Fibroblast of the aortic adventitia (primary cell): ENCODE data around the gene OR2AT4. TPM values are rescaled to one million over a fixed set of nuclear protein-coding genes. Genes with fewer than 3 reads are reported as not detected.
A peak's percentile ranks its signal among the peaks of the same experiment; 100 is the strongest.

Experiments
- DNase-seq: peaks from one replicate; pipeline ENCODE4 v3.0.0-alpha.2; 2010; ENCODE audit warnings: low read depth
- H3K4me3 ChIP-seq: 2 replicates; pipeline ENCODE4 v1.5.1; 2011; ENCODE audit warnings: low read depth, mild to moderate bottlenecking, control low read depth, low read length, moderate library complexity
- total RNA-seq: library from RNA; depleted of rRNA; stranded (reverse); fragments of >200 nt; gene quantifications from 2 replicates; pipeline ENCODE4 v1.2.3, GENCODE V29; 2012; ENCODE audit warnings: low replicate concordance
- TF ChIP-seq, protein P1 (sequence below): IDR thresholded peaks from 2 replicates; pipeline ENCODE4 v1.5.1; 2011; ENCODE audit warnings: mild to moderate bottlenecking, low read length, control low read depth, inconsistent platforms; ENCODE audit not compliant: insufficient read depth

Gene OR2AT4
- total RNA-seq: under 0.01 TPM in 1 of 2 replicates, not detected in the other

DNA sequence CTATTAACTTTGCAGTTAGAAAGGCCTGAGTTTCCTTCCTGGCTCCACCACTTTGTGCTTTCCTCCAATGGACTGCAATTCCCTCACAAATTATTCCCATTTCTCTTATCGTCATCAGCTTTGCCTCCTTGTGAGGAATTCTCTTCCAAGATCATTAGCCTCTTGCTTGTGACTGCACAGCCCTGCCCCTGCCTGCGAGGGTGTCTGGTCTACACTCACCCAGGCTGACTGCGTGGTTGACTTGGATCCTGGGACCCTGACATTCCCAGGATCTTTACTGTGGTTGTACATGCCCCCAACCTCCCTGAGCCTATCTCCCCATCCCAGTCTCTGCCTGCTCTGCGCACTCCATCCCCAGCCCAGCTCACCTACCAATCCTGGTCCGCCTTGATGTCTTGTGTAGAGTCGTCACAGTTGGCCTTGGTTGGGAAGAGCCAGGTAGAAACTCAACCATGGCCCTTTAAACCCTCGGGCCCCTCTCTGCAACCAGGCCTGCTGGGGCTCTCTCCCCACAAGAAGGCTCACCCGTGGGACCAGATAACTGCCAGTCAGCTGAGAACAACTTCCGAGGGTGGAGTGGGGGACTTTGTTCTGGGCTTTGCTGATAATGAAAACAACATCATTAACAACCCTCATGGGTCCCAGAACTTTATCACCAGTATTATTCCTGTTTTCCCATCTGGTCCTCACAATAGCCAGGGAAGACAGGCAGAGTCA, at the start of gene OR2AT4:
Gene OR2AT4, minus strand, starts transcription at position 421 of the 717 bp plus-strand sequence.
- H3K4me3 ChIP-seq: no peak within 1 kb of the TSS
- no peak for DNase-seq
- TF ChIP-seq, protein P1, sequence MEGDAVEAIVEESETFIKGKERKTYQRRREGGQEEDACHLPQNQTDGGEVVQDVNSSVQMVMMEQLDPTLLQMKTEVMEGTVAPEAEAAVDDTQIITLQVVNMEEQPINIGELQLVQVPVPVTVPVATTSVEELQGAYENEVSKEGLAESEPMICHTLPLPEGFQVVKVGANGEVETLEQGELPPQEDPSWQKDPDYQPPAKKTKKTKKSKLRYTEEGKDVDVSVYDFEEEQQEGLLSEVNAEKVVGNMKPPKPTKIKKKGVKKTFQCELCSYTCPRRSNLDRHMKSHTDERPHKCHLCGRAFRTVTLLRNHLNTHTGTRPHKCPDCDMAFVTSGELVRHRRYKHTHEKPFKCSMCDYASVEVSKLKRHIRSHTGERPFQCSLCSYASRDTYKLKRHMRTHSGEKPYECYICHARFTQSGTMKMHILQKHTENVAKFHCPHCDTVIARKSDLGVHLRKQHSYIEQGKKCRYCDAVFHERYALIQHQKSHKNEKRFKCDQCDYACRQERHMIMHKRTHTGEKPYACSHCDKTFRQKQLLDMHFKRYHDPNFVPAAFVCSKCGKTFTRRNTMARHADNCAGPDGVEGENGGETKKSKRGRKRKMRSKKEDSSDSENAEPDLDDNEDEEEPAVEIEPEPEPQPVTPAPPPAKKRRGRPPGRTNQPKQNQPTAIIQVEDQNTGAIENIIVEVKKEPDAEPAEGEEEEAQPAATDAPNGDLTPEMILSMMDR: no peak

DNA sequence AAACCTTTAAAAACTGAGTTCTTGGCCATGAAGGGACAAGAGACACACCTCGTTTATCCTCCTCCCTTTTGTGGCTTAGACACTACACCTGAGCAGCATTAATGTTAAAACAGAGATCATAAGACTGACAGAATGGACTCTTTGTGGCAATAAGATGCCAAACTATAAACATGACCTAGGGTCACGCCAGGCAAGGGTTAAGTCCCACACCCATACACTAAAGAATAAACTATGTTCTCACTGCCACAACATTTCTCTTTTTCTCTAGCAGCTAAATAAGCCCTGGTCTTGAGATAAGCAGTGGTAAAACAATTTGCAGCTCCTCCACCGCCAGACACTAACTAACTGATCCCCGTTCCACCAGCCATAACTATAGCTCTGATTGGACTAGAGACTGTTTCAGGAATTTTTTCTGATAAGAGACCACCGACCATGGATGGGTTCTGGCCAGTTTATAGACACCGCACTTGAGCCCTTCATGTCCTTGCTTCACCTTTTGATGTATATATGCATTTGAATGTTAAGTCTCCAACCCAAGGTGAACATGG, 49.4 kb upstream of the OR2AT4 start:
- no peak for DNase-seq
- no peak overlapping the region for H3K4me3 ChIP-seq
- TF ChIP-seq, protein P1: no peak

DNA sequence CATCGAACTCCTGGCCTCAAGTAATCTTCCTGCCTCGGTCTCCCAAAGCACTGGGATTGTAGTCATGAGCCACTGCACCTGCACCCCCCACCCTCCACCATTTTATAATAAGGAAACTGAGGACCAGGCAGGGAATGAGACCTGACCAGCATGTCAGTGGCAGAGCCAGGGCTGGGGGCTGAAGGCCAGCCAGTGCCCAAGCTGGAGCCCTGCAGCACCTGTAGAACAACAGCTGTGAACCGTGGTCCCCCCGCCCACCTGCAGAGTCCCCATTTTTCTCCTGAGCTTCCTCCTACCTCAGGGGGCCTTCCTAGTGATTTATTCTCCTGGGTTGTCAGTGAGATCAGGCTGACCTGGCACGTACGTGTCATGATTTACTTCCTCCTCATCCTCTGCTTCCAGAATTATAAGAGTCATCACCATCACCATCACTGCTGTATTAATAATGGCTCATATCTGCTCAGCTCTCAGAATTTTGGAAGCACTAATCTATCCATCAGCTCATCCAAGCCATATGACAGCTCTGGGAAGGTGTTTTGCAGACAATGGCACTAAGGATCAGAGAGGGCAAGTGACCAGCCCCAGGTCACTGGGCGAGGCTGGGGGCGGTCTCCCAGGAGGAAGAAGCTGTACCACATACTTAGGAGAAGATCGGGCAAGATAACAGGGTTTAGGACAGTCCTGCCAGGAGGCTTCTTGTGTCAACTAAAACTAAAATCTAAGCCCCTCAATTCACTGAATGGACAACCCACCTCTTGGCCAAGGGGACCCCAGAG, 48.7 kb upstream of the OR2AT4 start:
- H3K4me3 ChIP-seq: no peak overlapping the region
- DNase-seq: no peak
- TF ChIP-seq, protein P1: no peak

DNA sequence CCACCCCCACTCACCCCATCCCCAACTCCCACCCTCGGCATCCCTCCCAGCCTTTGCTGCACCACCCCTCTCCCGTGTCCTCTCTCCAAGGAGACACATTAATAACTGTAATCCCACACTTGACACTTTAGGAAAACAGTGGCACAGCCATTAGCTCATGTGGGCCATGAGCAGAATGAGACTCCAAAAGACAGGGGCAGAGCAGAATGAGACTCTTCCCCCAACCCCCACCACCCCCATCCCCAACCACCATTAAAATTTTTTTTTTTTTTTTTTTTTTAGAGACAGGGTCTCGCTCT, 48.0 kb upstream of the OR2AT4 start:
- TF ChIP-seq, protein P1: no peak
- no peak for DNase-seq
- H3K4me3 ChIP-seq: no peak overlapping the region

DNA sequence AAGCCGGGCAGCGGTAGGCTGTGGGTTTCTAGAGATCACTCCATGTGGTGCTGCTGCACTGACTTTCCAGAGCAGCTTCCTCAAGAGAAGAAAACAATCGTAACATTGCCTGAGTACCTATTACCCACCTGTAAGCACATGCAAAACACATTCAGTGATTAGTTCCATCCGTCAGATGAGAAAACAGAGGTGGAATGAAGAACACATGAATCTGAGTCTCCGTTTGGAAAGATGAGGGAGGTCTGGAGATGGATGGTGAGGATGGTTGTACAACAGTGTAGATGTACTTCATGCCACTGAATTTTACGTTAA, 46.7 kb upstream of the OR2AT4 start:
- TF ChIP-seq, protein P1: no peak
- no peak for DNase-seq
- H3K4me3 ChIP-seq: no peak overlapping the region

DNA sequence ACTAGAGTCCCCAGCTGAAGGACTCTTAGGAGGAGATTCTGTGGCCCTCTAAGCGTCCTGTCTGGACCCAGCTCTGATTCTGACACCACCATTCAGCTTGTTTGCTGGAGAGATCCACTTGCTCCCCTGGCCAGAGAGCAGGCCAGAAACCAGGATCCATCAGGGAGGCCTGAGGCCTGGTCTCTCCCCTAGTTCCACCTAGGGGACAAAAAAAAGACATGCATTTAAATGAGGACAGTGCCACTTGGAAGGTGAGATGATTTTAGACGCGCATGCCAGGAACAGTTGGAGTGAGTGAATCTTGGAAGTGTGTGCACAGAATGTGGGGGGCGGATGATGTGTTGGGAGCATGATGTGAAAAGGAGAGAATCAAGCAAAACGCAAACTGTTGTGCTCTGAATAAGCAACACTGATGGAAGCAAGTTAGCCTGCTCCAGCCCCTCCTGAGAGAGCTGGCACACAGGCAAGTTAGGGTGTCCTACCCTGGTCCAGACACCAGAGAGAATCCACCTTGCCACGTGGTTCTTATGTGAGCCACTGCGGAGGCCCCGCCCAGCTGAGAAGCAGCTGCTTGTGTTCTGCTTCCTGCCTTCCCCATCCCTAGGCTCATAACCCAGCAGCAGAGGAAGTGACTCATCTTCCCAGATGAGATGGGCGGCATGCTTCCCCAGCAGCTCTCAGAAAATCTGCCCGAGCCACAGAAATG, 46.2 kb upstream of the OR2AT4 start:
- H3K4me3 ChIP-seq: no peak overlapping the region
- peak; percentile 87 for DNase-seq
- TF ChIP-seq, protein P1: peak; percentile 3
